BLaER1 treated with 17β-estradiol and CSF1 and Interleukin-3, amounts not matched to agents 10 nM and 100 nM (cell line): ENCODE measurements around the gene CCDC137.

Experiments used
- H3K27ac ChIP-seq, 11 experiments: shearing (Covaris generic); formaldehyde crosslinking; 2 replicates each; pipeline ENCODE4 v1.8.1; 2022
- H3K27me3 ChIP-seq, 11 experiments: shearing (Covaris generic); formaldehyde crosslinking; 2 replicates each; pipeline ENCODE4 v1.8.1; 2022
- H3K36me3 ChIP-seq, 11 experiments: shearing (Covaris generic); formaldehyde crosslinking; 2 replicates each; pipeline ENCODE4 v1.8.1; 2022
- H3K4me1 ChIP-seq, 10 experiments: shearing (Covaris generic); formaldehyde crosslinking; 2 replicates each; pipeline ENCODE4 v1.8.1; 2022
- H3K4me2 ChIP-seq, 11 experiments: shearing (Covaris generic); formaldehyde crosslinking; 2 replicates each; pipeline ENCODE4 v1.8.1; 2022
- H3K4me3 ChIP-seq, 10 experiments: shearing (Covaris generic); formaldehyde crosslinking; 2 replicates each; pipeline ENCODE4 v1.8.1; 2022
- H3K9ac ChIP-seq, 11 experiments: shearing (Covaris generic); formaldehyde crosslinking; 2 replicates each; pipeline ENCODE4 v1.8.1; 2022
- H3K9me3 ChIP-seq, 11 experiments: shearing (Covaris generic); formaldehyde crosslinking; replicated peaks in 1 of 11; 2 replicates each; pipeline ENCODE4 v1.8.1; 2022
- H4K20me1 ChIP-seq, 11 experiments: shearing (Covaris generic); formaldehyde crosslinking; 2 replicates each; pipeline ENCODE4 v1.8.1; 2022
- Cebpa-rat ChIP-seq, 11 experiments: shearing (Covaris generic); IDR thresholded peaks; 2 replicates each; pipeline ENCODE4 v1.8.1; 2022

Gene CCDC137

GRCh38 chr17:81691196-81691595 is 24.7 kb downstream of the CCDC137 start:
- Histone ChIP-seq H3K27ac (no peak overlapping the region), H3K27me3 (no peaks in the 10 kb centered on the region), H3K4me2 (no peak overlapping the region), H3K4me1 (peaks cover 0 to 4% (median under 1%) of the 10 kb centered on the region in 10 experiments; a peak in 8 of 20 replicates), H4K20me1 (peaks cover 52 to 100% (median 100%) of the 10 kb centered on the region in 11 experiments), H3K4me3 (no peak overlapping the region), H3K9me3 (no peaks in the 10 kb centered on the region), H3K9ac (no peak overlapping the region), H3K36me3 (peaks cover 100% of the 10 kb centered on the region in 11 experiments)
- no peak for TF ChIP-seq Cebpa-rat (IDR thresholded peaks at IDR 0.05)

GRCh38 chr17:81691608-81692007 is 25.1 kb downstream of the CCDC137 start:
- Histone ChIP-seq H4K20me1 (peaks cover 52 to 100% (median 100%) of the 10 kb centered on the region in 11 experiments), H3K27ac (no peak overlapping the region)

GRCh38 chr17:81693509-81694210 is 27.1 kb downstream of the CCDC137 start:
- Histone ChIP-seq H3K9me3 (no peaks in the 10 kb centered on the region), H3K9ac (no peak overlapping the region), H3K27ac (no peak overlapping the region), H3K36me3 (peaks cover 100% of the 10 kb centered on the region in 11 experiments), H3K27me3 (no peaks in the 10 kb centered on the region), H3K4me3 (no peak overlapping the region), H3K4me2 (no peak overlapping the region), H4K20me1 (peaks cover 52 to 100% (median 100%) of the 10 kb centered on the region in 11 experiments), H3K4me1 (no peaks in the 10 kb centered on the region)
- TF ChIP-seq Cebpa-rat (IDR thresholded peaks at IDR 0.05) = no peak

More at GRCh38 chr17:81691608-81692007, 25.1 kb downstream of the CCDC137 start:
- no peaks in the 10 kb centered on the region for H3K9me3 ChIP-seq
- H3K36me3 ChIP-seq = peaks cover 100% of the 10 kb centered on the region in 11 experiments
- no peak overlapping the region for H3K9ac ChIP-seq
- H3K27me3 ChIP-seq = no peaks in the 10 kb centered on the region
- no peak for TF ChIP-seq Cebpa-rat (IDR thresholded peaks at IDR 0.05)
- H3K4me3 ChIP-seq = no peak overlapping the region
- H3K4me2 ChIP-seq = no peak overlapping the region
- H3K4me1 ChIP-seq = no peaks in the 10 kb centered on the region; a peak in 1 of 20 replicates

GRCh38 chr17:81694810-81695209 is 28.3 kb downstream of the CCDC137 start:
- Histone ChIP-seq H3K4me2 (no peak overlapping the region), H3K9me3 (no peaks in the 10 kb centered on the region), H3K27me3 (no peaks in the 10 kb centered on the region), H3K4me3 (no peak overlapping the region), H3K27ac (no peak overlapping the region), H4K20me1 (peaks cover 50 to 100% (median 100%) of the 10 kb centered on the region in 11 experiments), H3K36me3 (peaks cover 100% of the 10 kb centered on the region in 11 experiments), H3K4me1 (no peaks in the 10 kb centered on the region), H3K9ac (0 out of 22 replicates have a peak overlapping the region, but pooled peaks of 1 of the 11 experiments have one; percentile 10)
- no peak for TF ChIP-seq Cebpa-rat (IDR thresholded peaks at IDR 0.05)

- Histone ChIP-seq H3K9me3 (no peaks in the 10 kb centered on the region), H3K36me3 (peaks cover 98 to 100% (median 100%) of the 10 kb centered on the region in 11 experiments), H3K4me1 (no peaks in the 10 kb centered on the region), H4K20me1 (peaks cover 46 to 100% (median 100%) of the 10 kb centered on the region in 11 experiments), H3K4me3 (no peak overlapping the region), H3K9ac (0 out of 22 replicates have a peak overlapping the region, but pooled peaks of 1 of the 11 experiments have one; percentile 18), H3K27ac (no peak overlapping the region), H3K27me3 (no peaks in the 10 kb centered on the region), H3K4me2 (no peak overlapping the region)
- no peak for TF ChIP-seq Cebpa-rat (IDR thresholded peaks at IDR 0.05)
Measured at GRCh38 chr17:81695211-81695610, 28.7 kb downstream of the CCDC137 start.

- Histone ChIP-seq H3K27me3 (no peaks in the 10 kb centered on the region), H3K36me3 (peaks cover 96 to 100% (median 99%) of the 10 kb centered on the region in 11 experiments), H3K27ac (no peak overlapping the region), H3K4me1 (peaks cover 1 to 3% (median 3%) of the 10 kb centered on the region in 10 experiments; a peak in 18 of 20 replicates), H3K9me3 (no peaks in the 10 kb centered on the region), H3K4me3 (no peak overlapping the region), H3K4me2 (no peak overlapping the region), H4K20me1 (peaks cover 43 to 100% (median 100%) of the 10 kb centered on the region in 11 experiments; a peak in 21 of 22 replicates), H3K9ac (0 out of 22 replicates have a peak overlapping the region, but pooled peaks of 1 of the 11 experiments have one; percentile 18)
- TF ChIP-seq Cebpa-rat (IDR thresholded peaks at IDR 0.05) = no peak
Measured at GRCh38 chr17:81695801-81696200, 29.3 kb downstream of the CCDC137 start.

- Histone ChIP-seq H4K20me1 (peaks cover 46 to 100% (median 100%) of the 10 kb centered on the region in 11 experiments; a peak in 21 of 22 replicates), H3K9ac (0 out of 22 replicates have a peak overlapping the region, but pooled peaks of 1 of the 11 experiments have one; percentile 2), H3K27ac (no peak overlapping the region), H3K27me3 (no peaks in the 10 kb centered on the region), H3K4me3 (no peak overlapping the region), H3K36me3 (peaks cover 96 to 100% (median 99%) of the 10 kb centered on the region in 11 experiments), H3K4me2 (no peak overlapping the region), H3K4me1 (peaks cover 7 to 9% (median 8%) of the 10 kb centered on the region in 10 experiments), H3K9me3 (no peaks in the 10 kb centered on the region)
- TF ChIP-seq Cebpa-rat (IDR thresholded peaks at IDR 0.05) = no peak
Measured at GRCh38 chr17:81696218-81696941, 29.8 kb downstream of the CCDC137 start.

- Histone ChIP-seq H3K4me1 (peaks cover 18 to 19% (median 19%) of the 10 kb centered on the region in 10 experiments), H3K27me3 (no peaks in the 10 kb centered on the region), H3K36me3 (peaks cover 91 to 99% (median 98%) of the 10 kb centered on the region in 11 experiments), H3K9me3 (no peaks in the 10 kb centered on the region), H3K27ac (no peak overlapping the region), H3K9ac (peak overlapping the region in 4 of 11 experiments; percentile 2 to 27 (median 22); a peak in 2 of 22 replicates), H3K4me2 (no peak overlapping the region), H4K20me1 (peaks cover 57 to 100% (median 100%) of the 10 kb centered on the region in 11 experiments; a peak in 21 of 22 replicates), H3K4me3 (no peak overlapping the region)
- no peak for TF ChIP-seq Cebpa-rat (IDR thresholded peaks at IDR 0.05)
Measured at GRCh38 chr17:81697261-81698044, 30.9 kb downstream of the CCDC137 start.
